Neural cell (in vitro differentiated cells): ENCODE results near the gene GNAL. TPM values are rescaled to one million over a fixed set of nuclear protein-coding genes. Genes with fewer than 3 reads are reported as not detected.

Experiments used
- H2AFZ ChIP-seq: fragments of 200-600, 300-800 bp; sonication (generic), shearing (Covaris generic); 2 replicates; pipeline ENCODE4 v1.6.0; 2014; ENCODE audit warnings: low read depth, mild to moderate bottlenecking, antibody characterized with exemption, low read length, moderate library complexity
- H3F3A ChIP-seq: fragments of 200-600 bp; shearing (Covaris generic); 2 replicates; pipeline ENCODE4 v1.6.1; 2016; ENCODE audit warnings: mild to moderate bottlenecking, moderate library complexity, mixed read lengths, antibody characterized with exemption, low read length; ENCODE audit not compliant: insufficient read depth, poor library complexity, severe bottlenecking
- H3K27ac ChIP-seq: fragments of 200-600, 300-800 bp; sonication (generic), shearing (Covaris generic); 2 replicates; pipeline ENCODE4 v1.5.1; 2014; ENCODE audit warnings: mild to moderate bottlenecking, low read length, moderate library complexity
- H3K27me3 ChIP-seq: fragments of 300-800, 200-600 bp; sonication (generic), shearing (Covaris generic); 2 replicates; pipeline ENCODE4 v1.6.0; 2014; ENCODE audit warnings: mild to moderate bottlenecking, low read depth, low read length, moderate library complexity; ENCODE audit not compliant: insufficient read depth
- H3K36me3 ChIP-seq: fragments of 300-800, 200-600 bp; sonication (generic), shearing (Covaris generic); 2 replicates; pipeline ENCODE4 v1.5.1; 2014; ENCODE audit warnings: mild to moderate bottlenecking, antibody characterized with exemption, low read length, moderate library complexity; ENCODE audit not compliant: insufficient read depth
- H3K4me2 ChIP-seq: fragments of 300-800, 200-600 bp; sonication (generic), shearing (Covaris generic); 2 replicates; pipeline ENCODE4 v1.6.0; 2014; ENCODE audit warnings: mild to moderate bottlenecking, low read length
- H3K4me3 ChIP-seq: fragments of 300-800, 200-600 bp; sonication (generic), shearing (Covaris generic); 2 replicates; pipeline ENCODE4 v1.5.1; 2014; ENCODE audit warnings: mild to moderate bottlenecking, low read length, moderate library complexity
- H3K79me2 ChIP-seq: fragments of 200-600 bp; shearing (Covaris generic); replicated peaks from 2 replicates; pipeline ENCODE4 v1.6.0; 2014; ENCODE audit warnings: mild to moderate bottlenecking, low read length, moderate library complexity; ENCODE audit not compliant: insufficient read depth
- H3K9ac ChIP-seq: fragments of 300-800, 200-600 bp; sonication (generic), shearing (Covaris generic); 2 replicates; pipeline ENCODE4 v1.6.1; 2016; ENCODE audit warnings: mild to moderate bottlenecking, low read length, mixed read lengths
- H3K9me2 ChIP-seq: fragments of 200-600 bp; shearing (Covaris generic); 2 replicates; pipeline ENCODE4 v1.6.1; 2016; ENCODE audit warnings: mild to moderate bottlenecking, low read length, mixed read lengths; ENCODE audit not compliant: insufficient read depth
- H3K9me3 ChIP-seq: fragments of 200-600, 300-800 bp; sonication (generic), shearing (Covaris generic); 2 replicates; pipeline ENCODE4 v1.6.1; 2016; ENCODE audit warnings: mild to moderate bottlenecking, mixed run types, low read length, moderate library complexity, mixed read lengths
- H4K20me1 ChIP-seq: fragments of 200-600 bp; shearing (Covaris generic); 2 replicates; pipeline ENCODE4 v1.6.1; 2016; ENCODE audit warnings: mild to moderate bottlenecking, mixed run types; ENCODE audit not compliant: insufficient read depth
- EP300 ChIP-seq: fragments of 450-650 bp; conservative IDR thresholded peaks from 2 replicates; pipeline ENCODE4 v1.6.1; 2014; ENCODE audit warnings: antibody characterized with exemption, mild to moderate bottlenecking, moderate library complexity; ENCODE audit not compliant: poor library complexity, severe bottlenecking
- EZH2 ChIP-seq: fragments of 200-600, 300-800 bp; shearing (Covaris generic), sonication (generic); IDR thresholded peaks from 2 replicates; pipeline ENCODE4 v1.6.1; 2014; ENCODE audit warnings: antibody characterized with exemption, low read length, borderline replicate concordance, mild to moderate bottlenecking; ENCODE audit not compliant: insufficient read depth, poor library complexity, severe bottlenecking
- MXI1 ChIP-seq: fragments of 450-650 bp; conservative IDR thresholded peaks from 2 replicates; pipeline ENCODE4 v1.6.1; 2014; ENCODE audit warnings: antibody characterized with exemption, mild to moderate bottlenecking; ENCODE audit not compliant: poor library complexity, severe bottlenecking
- POLR2AphosphoS5 ChIP-seq: IDR thresholded peaks from 2 replicates; pipeline ENCODE4 v1.6.1; 2012
- RAD21 ChIP-seq: fragments of 450-650 bp; conservative IDR thresholded peaks from 2 replicates; pipeline ENCODE4 v1.6.1; 2014; ENCODE audit warnings: antibody characterized with exemption, mild to moderate bottlenecking, moderate library complexity
- SMC3 ChIP-seq: fragments of 450-650 bp; conservative IDR thresholded peaks from 2 replicates; pipeline ENCODE4 v1.6.1; 2014; ENCODE audit warnings: antibody characterized with exemption, mild to moderate bottlenecking, moderate library complexity; ENCODE audit not compliant: poor library complexity
- TAF1 ChIP-seq: IDR thresholded peaks from 2 replicates; pipeline ENCODE4 v1.6.1; 2012; ENCODE audit warnings: low read depth
- polyA plus RNA-seq: library from polyadenylated mRNA; depleted of rRNA; stranded (reverse); fragments of >200 nt; gene quantifications from 2 replicates; pipeline ENCODE4 v1.2.3, GENCODE V29; 2014
- TF ChIP-seq, protein P1 (sequence below): IDR thresholded peaks from 2 replicates; pipeline ENCODE4 v1.6.1; 2012; ENCODE audit warnings: borderline replicate concordance
- TF ChIP-seq, protein P2 (sequence below): fragments of 450-650 bp; IDR thresholded peaks from 2 replicates; pipeline ENCODE4 v1.5.1; 2014; ENCODE audit warnings: antibody characterized with exemption, mild to moderate bottlenecking, moderate library complexity; ENCODE audit not compliant: poor library complexity, severe bottlenecking

GNAL gene
- polyA plus RNA-seq, 1 donor from 2014 or later = 16.7 TPM

DNA sequence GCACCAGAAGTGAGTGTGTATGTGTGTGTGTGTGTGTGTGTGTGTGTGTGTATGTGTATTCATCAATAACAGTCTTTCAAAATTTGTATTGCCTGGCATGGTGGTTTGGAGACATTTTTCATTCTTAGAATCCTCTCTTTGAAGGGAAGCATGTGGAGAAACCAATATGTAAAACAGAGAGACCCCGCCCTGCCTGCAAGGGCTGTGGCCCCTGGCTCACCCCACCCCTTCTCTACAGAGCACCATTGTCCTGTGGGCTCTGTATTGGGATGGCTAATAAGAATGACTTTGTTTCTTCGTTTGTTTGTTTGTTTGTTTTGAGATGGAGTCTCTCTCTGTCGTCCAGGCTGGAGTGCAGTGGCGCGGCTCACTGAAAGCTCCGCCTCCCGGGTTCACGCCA is 65.9 kb downstream of the GNAL start:
- H4K20me1 ChIP-seq = no peaks in the 10 kb centered on the region
- H3K9ac ChIP-seq = no peak overlapping the region
- H3F3A ChIP-seq = no peaks in the 10 kb centered on the region
- H3K9me3 ChIP-seq = no peaks in the 10 kb centered on the region
- H3K27me3 ChIP-seq = peaks cover 41% of the 10 kb centered on the region
- no peak overlapping the region for H2AFZ ChIP-seq
- H3K36me3 ChIP-seq = no peaks in the 10 kb centered on the region
- H3K4me2 ChIP-seq = no peak overlapping the region
- no peak overlapping the region for H3K27ac ChIP-seq
- H3K4me3 ChIP-seq = no peak overlapping the region
- H3K9me2 ChIP-seq = no peaks in the 10 kb centered on the region
- H3K79me2 ChIP-seq = no peaks in the 10 kb centered on the region
- TF ChIP-seq POLR2AphosphoS5 (no peak), EZH2 (no peak), EP300 (no peak), SMC3 (no peak), MXI1 (no peak), RAD21 (no peak), TAF1 (no peak)
- TF ChIP-seq, protein P1, sequence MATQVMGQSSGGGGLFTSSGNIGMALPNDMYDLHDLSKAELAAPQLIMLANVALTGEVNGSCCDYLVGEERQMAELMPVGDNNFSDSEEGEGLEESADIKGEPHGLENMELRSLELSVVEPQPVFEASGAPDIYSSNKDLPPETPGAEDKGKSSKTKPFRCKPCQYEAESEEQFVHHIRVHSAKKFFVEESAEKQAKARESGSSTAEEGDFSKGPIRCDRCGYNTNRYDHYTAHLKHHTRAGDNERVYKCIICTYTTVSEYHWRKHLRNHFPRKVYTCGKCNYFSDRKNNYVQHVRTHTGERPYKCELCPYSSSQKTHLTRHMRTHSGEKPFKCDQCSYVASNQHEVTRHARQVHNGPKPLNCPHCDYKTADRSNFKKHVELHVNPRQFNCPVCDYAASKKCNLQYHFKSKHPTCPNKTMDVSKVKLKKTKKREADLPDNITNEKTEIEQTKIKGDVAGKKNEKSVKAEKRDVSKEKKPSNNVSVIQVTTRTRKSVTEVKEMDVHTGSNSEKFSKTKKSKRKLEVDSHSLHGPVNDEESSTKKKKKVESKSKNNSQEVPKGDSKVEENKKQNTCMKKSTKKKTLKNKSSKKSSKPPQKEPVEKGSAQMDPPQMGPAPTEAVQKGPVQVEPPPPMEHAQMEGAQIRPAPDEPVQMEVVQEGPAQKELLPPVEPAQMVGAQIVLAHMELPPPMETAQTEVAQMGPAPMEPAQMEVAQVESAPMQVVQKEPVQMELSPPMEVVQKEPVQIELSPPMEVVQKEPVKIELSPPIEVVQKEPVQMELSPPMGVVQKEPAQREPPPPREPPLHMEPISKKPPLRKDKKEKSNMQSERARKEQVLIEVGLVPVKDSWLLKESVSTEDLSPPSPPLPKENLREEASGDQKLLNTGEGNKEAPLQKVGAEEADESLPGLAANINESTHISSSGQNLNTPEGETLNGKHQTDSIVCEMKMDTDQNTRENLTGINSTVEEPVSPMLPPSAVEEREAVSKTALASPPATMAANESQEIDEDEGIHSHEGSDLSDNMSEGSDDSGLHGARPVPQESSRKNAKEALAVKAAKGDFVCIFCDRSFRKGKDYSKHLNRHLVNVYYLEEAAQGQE = no peak
- TF ChIP-seq, protein P2, sequence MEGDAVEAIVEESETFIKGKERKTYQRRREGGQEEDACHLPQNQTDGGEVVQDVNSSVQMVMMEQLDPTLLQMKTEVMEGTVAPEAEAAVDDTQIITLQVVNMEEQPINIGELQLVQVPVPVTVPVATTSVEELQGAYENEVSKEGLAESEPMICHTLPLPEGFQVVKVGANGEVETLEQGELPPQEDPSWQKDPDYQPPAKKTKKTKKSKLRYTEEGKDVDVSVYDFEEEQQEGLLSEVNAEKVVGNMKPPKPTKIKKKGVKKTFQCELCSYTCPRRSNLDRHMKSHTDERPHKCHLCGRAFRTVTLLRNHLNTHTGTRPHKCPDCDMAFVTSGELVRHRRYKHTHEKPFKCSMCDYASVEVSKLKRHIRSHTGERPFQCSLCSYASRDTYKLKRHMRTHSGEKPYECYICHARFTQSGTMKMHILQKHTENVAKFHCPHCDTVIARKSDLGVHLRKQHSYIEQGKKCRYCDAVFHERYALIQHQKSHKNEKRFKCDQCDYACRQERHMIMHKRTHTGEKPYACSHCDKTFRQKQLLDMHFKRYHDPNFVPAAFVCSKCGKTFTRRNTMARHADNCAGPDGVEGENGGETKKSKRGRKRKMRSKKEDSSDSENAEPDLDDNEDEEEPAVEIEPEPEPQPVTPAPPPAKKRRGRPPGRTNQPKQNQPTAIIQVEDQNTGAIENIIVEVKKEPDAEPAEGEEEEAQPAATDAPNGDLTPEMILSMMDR = no peak

DNA sequence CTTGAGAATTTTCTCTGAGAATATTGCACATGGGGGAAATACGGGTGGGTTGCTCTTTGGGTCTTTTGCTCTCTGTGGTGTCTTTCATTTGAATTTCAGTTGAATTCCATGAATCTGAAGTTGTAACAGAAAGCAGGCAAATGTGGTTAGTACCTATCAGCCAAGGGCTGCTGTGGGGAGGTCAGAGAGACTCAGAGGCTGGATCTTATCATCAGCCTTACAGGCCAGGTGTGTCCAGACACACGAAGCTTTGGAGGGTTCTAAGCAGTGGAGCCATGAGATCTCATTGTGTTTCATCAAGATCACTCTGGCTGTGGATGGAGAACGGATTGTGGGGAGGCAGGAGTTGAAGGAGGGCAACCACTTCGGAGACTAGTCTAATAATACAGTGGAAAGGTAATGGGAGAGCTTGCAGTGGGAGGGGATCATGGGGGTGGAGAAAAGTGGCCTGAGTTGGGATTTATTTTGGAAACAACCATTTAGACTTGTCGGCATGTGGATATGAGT is 68.1 kb downstream of the GNAL start:
- no peak overlapping the region for H3K4me3 ChIP-seq
- H3K9me2 ChIP-seq = no peaks in the 10 kb centered on the region
- no peak overlapping the region for H3K27ac ChIP-seq
- H4K20me1 ChIP-seq = no peaks in the 10 kb centered on the region
- H3K79me2 ChIP-seq = no peaks in the 10 kb centered on the region
- TF ChIP-seq POLR2AphosphoS5 (no peak), TAF1 (no peak), MXI1 (no peak), EP300 (no peak), SMC3 (no peak), RAD21 (no peak), EZH2 (no peak)
- TF ChIP-seq, protein P2 = no peak
- TF ChIP-seq, protein P1 = no peak
- no peaks in the 10 kb centered on the region for H3F3A ChIP-seq
- H3K4me2 ChIP-seq = no peak overlapping the region
- peaks cover 20% of the 10 kb centered on the region for H3K27me3 ChIP-seq
- no peak overlapping the region for H2AFZ ChIP-seq
- H3K9me3 ChIP-seq = no peaks in the 10 kb centered on the region
- H3K36me3 ChIP-seq = no peaks in the 10 kb centered on the region
- no peak overlapping the region for H3K9ac ChIP-seq
